Ovary (tissue), 9 donors: Measurements from ENCODE around the gene C9orf152. TPM values are rescaled to one million over a fixed set of nuclear protein-coding genes. Genes with fewer than 3 reads are reported as not detected.

ENCODE experiments used
- DNase-seq, 5 donors: peaks; one replicate each; pipeline ENCODE4 v3.0.0-alpha.2; 2019 to 2020
- H3K27ac ChIP-seq, 2 donors: fragments of 200-600 bp; one replicate each; pipeline versions ENCODE4 v1.5.1 to v1.8.0; 2019 to 2022
- H3K27me3 ChIP-seq: fragments of 200-600 bp; one replicate; pipeline ENCODE4 v1.8.0; 2022
- H3K36me3 ChIP-seq: fragments of 200-600 bp; sonication (generic); one replicate; pipeline ENCODE4 v1.5.1; 2019
- H3K4me1 ChIP-seq: one replicate; pipeline ENCODE4 v1.8.1; 2013; ENCODE audit warnings: mild to moderate bottlenecking, moderate library complexity; ENCODE audit not compliant: insufficient read depth
- H3K4me3 ChIP-seq: fragments of 200-600 bp; sonication (generic); one replicate; pipeline ENCODE4 v1.5.1; 2017
- H3K9me3 ChIP-seq, 2 donors: fragments of 200-600 bp in 1 of 2; sonication (generic) in 1 of 2; one replicate each; pipeline versions ENCODE4 v1.5.1 to v1.8.1; 2013 to 2019; ENCODE audit warnings: mild to moderate bottlenecking in 1 of 2, moderate library complexity in 1 of 2
- EP300 ChIP-seq: sonication (generic); formaldehyde crosslinking; IDR thresholded peaks from one replicate; pipeline ENCODE4 v1.6.1; 2017; ENCODE audit warnings: antibody characterized with exemption
- POLR2A ChIP-seq: fragments of 450-650 bp; IDR thresholded peaks from one replicate; pipeline ENCODE4 v1.6.1; 2017; ENCODE audit warnings: antibody characterized with exemption, mild to moderate bottlenecking, moderate library complexity
- WGBS, 3 donors: extraction: QIAGEN DNeasy Blood & Tissue Kit in 1 of 3; methylation state at CpG; one replicate each; pipeline versions ENCODE4 v1.1.5 to v1.1.7; 2013 to 2017; 5-methylcytosine and 5-hydroxymethylcytosine counted together
- intact Hi-C, 4 donors: fragments of 100-400 bp; cut with DNase I; formaldehyde crosslinking; loops; one replicate each; pipeline versions ENCODE4 v1.11.0 to v1.15.1; 2022 to 2023
- polyA plus RNA-seq, 2 donors: library from polyadenylated mRNA; stranded (reverse); fragments of 200-250 nt in 1 of 2; fragments of 350-450 nt in 1 of 2; fragmentation: Illumina TruSeq in 1 of 2; extraction: RNeasy Lipid Tissue Mini Kit (QIAGEN cat#74804) in 1 of 2; gene quantifications; one replicate each; pipeline ENCODE4 v1.2.3, GENCODE V29; 2013 to 2014
- total RNA-seq, 7 donors: library from RNA; depleted of rRNA in 2 of 7; stranded (reverse); fragments of >200 nt in 2 of 7; fragmentation: NEBNext Ultra II Directional in 3 of 7; extraction: Animal tissue kit (Norgen Biotek cat#: 25700) in 3 of 7; gene quantifications; one replicate each; pipeline versions ENCODE4 v1.1.0 to v1.2.4, GENCODE V29; 2016 to 2023
- TF ChIP-seq, protein P1 (sequence below), 3 donors: fragments of 450-650 bp in 2 of 3; fragments of 200-600 bp in 1 of 3; IDR thresholded peaks; one replicate each; pipeline versions ENCODE4 v1.5.1 to v1.8.0; 2016 to 2022; ENCODE audit warnings: antibody characterized with exemption in 3 of 3, mild to moderate bottlenecking in 1 of 3
- donor health status: DM: no; HTN: no; CAD: no; lungs with moderate emphysema.
- donor health status: DM: no; HTN: no; CAD: no.
- donor health status: Bipolar disorder and iron deficiency.
- donor health status: DM: yes; HTN: yes; CAD: no.
- donor health status: DM: no; HTN: no; CAD: no.
- donor health status: DM: yes; HTN: yes; CAD: no.

Gene C9orf152
- total and polyA plus RNA-seq, 9 donors: 0.07 to 0.34 (median 0.17) TPM; not detected in 4

DNA sequence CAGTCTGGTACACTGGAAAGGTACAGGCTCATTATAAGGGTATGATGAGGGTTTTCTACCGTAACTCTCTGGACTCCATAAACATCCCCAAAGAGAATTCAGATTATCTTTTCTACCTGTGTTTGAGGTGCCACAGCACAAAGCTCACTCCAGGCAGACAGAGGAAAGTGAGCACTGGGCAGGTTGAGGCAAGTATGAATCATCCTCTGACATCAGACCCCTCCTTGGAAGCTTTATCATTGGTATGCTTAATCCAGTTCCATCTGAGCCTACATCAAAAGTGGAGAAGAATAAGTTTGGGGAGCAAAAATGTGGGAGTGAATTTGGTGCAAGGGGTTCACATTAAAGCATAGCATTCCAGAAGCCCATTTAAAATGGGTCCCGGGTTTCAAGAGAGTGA is 21.7 kb downstream of the C9orf152 start:
- Histone ChIP-seq H3K27me3 (no peaks in the 10 kb centered on the region), H3K4me1 (peaks cover 3% of the 10 kb centered on the region), H3K36me3 (no peaks in the 10 kb centered on the region), H3K27ac (no peak overlapping the region), H3K9me3 (no peaks in the 10 kb centered on the region), H3K4me3 (no peak overlapping the region)
- 90 to 97% (median 94%) methylated on average over 2 of the region's 2 CpGs for WGBS, 3 donors
- DNase-seq: no peak
- intact Hi-C loops: no loop called here
- no peak for TF ChIP-seq POLR2A
- TF ChIP-seq EP300: no peak
- TF ChIP-seq, protein P1, sequence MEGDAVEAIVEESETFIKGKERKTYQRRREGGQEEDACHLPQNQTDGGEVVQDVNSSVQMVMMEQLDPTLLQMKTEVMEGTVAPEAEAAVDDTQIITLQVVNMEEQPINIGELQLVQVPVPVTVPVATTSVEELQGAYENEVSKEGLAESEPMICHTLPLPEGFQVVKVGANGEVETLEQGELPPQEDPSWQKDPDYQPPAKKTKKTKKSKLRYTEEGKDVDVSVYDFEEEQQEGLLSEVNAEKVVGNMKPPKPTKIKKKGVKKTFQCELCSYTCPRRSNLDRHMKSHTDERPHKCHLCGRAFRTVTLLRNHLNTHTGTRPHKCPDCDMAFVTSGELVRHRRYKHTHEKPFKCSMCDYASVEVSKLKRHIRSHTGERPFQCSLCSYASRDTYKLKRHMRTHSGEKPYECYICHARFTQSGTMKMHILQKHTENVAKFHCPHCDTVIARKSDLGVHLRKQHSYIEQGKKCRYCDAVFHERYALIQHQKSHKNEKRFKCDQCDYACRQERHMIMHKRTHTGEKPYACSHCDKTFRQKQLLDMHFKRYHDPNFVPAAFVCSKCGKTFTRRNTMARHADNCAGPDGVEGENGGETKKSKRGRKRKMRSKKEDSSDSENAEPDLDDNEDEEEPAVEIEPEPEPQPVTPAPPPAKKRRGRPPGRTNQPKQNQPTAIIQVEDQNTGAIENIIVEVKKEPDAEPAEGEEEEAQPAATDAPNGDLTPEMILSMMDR (IDR thresholded peaks at IDR 0.05): no peak

DNA sequence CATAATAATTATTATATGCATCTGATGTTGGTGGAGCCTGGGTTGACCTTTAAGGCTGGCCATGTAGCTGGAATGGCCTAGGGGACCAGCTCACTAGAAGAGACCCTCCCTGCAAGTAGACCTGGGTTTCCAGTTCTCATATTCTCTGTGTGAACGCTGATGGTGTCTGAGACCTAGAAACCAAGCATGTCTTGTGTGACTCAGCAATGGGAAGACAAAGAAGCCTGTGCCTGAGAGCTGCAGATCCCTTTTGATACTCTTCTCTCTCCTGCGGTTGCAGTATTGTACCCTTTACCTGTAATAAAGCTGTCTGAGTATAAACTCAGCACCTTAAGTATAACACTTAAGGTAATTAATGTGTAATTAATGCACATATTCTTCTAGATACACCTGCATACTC is 22.2 kb downstream of the C9orf152 start:
- H3K27me3 ChIP-seq: no peaks in the 10 kb centered on the region
- H3K4me3 ChIP-seq: no peak overlapping the region
- intact Hi-C loops: no loop called here
- H3K27ac ChIP-seq: no peak overlapping the region
- TF ChIP-seq, protein P1 (IDR thresholded peaks at IDR 0.05): no peak
- DNase-seq: no peak
- WGBS, 3 donors: 91 to 100% (median 95%) methylated on average over 2 of the region's 2 CpGs
- H3K4me1 ChIP-seq: peaks cover 3% of the 10 kb centered on the region
- no peaks in the 10 kb centered on the region for H3K36me3 ChIP-seq
- H3K9me3 ChIP-seq: no peaks in the 10 kb centered on the region

DNA sequence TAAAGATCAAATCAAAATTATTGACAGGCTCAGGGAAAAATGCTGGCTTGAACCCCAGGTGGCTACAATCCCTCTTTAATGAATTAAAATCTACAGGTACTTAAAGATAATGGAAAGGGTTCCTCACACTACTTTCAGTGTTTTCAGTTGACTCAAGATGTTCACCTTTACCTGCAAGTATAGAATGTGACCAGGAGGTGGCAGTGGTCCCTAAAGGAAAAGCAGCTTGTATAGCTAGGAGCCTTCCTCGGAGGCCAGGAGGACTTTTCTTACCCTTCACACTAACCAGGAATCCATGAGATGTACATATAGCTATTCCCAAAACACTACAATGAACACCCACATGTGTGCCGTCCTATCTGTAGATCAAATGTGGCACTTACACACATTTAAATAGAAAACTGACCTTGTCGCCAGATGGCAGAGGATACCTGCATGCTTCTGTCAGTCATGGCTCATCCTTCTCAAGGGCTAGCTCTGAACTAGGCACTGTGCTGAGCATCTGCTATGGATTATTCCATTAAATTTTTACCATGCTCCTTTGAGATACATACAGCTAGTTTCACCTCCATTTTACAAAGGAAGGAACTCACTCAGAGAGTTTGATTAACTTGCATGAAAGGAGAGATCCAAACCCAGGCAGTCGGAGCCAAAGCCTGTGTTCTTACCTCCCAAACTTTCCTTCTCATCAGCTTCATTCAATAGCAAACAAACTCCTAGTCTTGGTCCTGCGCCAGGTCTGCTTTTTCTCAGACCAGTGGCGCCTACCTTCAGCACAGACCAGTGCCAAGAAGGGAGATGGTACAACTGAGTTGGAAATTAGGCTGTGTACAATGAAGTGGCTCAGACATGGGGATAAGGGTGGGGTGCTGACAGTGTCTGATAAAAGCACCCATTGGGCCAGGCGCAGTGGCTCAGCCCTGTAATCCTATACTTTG is 24.5 kb downstream of the C9orf152 start:
- no peak overlapping the region for H3K4me3 ChIP-seq
- DNase-seq: peak in 4 of 5 donors; percentile 37 to 70 (median 43)
- intact Hi-C loops: loop anchor here in 1 of 4 donors (5.0 kb wide), 1 partner anchor 34 kb away; no protein-coding TSS in a partner anchor
- H3K27ac ChIP-seq: no peak overlapping the region
- H3K36me3 ChIP-seq: no peaks in the 10 kb centered on the region
- H3K4me1 ChIP-seq: no peaks in the 10 kb centered on the region
- no peaks in the 10 kb centered on the region for H3K27me3 ChIP-seq
- no peak for TF ChIP-seq EP300
- TF ChIP-seq, protein P1 (IDR thresholded peaks at IDR 0.05): peak; percentile 38 to 66 (median 52)
- H3K9me3 ChIP-seq: no peaks in the 10 kb centered on the region
- 73 to 75% (median 74%) methylated on average over 7 of the region's 7 CpGs for WGBS, 3 donors

DNA sequence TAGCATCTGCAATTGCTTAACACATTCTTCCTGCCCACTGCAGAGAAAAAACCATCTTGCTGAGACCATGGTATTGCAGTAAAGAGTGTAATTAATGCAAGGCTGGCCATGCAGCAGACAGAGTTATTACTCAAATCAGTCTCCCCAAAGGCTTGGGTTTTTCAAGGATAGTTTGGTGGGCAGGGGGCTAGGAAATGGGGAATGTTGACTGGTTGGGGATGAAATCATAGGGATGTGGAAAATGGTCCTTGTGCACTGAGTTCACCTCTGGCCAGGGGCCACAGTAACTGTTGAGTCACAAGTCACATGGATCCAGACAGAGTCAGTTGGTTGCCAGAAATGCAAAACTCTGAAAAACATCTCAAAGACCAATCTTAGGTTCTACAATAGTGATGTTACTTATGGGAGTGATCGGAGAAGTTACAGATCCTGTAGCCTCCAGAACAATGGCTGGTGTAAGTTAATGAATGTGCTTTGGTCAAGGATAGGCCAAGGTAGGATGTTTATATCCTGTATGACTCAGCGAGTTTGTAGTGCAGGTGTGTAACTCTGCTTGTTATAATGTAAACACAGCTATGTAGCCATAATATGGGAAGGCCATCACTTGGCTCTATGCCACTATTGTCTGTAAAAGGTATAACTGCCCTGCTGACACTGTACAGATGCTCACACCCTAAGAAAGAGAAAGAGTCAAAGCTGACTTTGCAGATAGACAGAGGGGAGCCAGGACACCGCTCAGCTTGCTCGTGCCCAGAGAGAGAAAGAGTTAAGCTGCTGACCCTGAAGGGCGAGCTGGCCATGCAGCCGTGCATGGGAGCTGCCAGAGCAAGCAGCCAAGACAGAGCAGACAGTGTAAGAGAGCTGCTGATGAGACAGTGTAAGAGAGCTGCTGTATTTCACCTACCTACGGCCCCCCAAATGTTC is 27.2 kb downstream of the C9orf152 start:
- Histone ChIP-seq H3K36me3 (no peaks in the 10 kb centered on the region), H3K27ac (no peak overlapping the region), H3K4me3 (no peak overlapping the region), H3K9me3 (no peaks in the 10 kb centered on the region), H3K27me3 (no peaks in the 10 kb centered on the region), H3K4me1 (no peaks in the 10 kb centered on the region)
- intact Hi-C loops: loop anchor here in 1 of 4 donors (5.0 kb wide), 1 partner anchor 37 kb away; no protein-coding TSS in a partner anchor
- no peak for TF ChIP-seq EP300
- TF ChIP-seq, protein P1 (IDR thresholded peaks at IDR 0.05): no peak
- TF ChIP-seq POLR2A: no peak
- WGBS, 3 donors: 56 to 63% (median 62%) methylated on average over 7 of the region's 7 CpGs
- DNase-seq: peak in 1 of 5 donors; percentile 26
